Lung (tissue), 12 donors: ENCODE data around the gene PPP1R1C. TPM values are rescaled to one million over a fixed set of nuclear protein-coding genes. Genes with fewer than 3 reads are reported as not detected.

Experiments
- ATAC-seq: fragments of 200-7000 bp; cut with Tn5 transposase; one replicate; pipeline ENCODE4 v1.9.1; 2020; ENCODE audit warnings: moderate number of reproducible peaks; ENCODE audit not compliant: insufficient read depth, low FRiP score
- DNase-seq, 3 donors: peaks; one replicate each; pipeline ENCODE4 v3.0.0-alpha.2; 2013 to 2017
- H3K27ac ChIP-seq, 2 donors: one replicate each; pipeline ENCODE4 v1.5.1; 2013; ENCODE audit warnings: mild to moderate bottlenecking in 2 of 2, moderate library complexity in 2 of 2, control low read depth in 1 of 2, inconsistent platforms in 1 of 2, low read depth in 1 of 2, low read length in 1 of 2
- H3K27me3 ChIP-seq, 3 donors: one replicate each; pipeline ENCODE4 v1.5.1; 2013; ENCODE audit warnings: low read length in 2 of 3; ENCODE audit not compliant: control insufficient read depth in 3 of 3, insufficient read depth in 3 of 3
- H3K36me3 ChIP-seq, 4 donors: one replicate each; pipeline ENCODE4 v1.5.1; 2013; ENCODE audit warnings: low read length in 4 of 4, mild to moderate bottlenecking in 1 of 4, moderate library complexity in 1 of 4; ENCODE audit not compliant: control insufficient read depth in 4 of 4, insufficient read depth in 4 of 4
- H3K4me1 ChIP-seq, 5 donors: one replicate each; pipeline ENCODE4 v1.5.1; 2013; ENCODE audit warnings: low read length in 5 of 5, mild to moderate bottlenecking in 2 of 5, moderate library complexity in 1 of 5; ENCODE audit not compliant: control insufficient read depth in 5 of 5, insufficient read depth in 5 of 5
- H3K4me3 ChIP-seq: one replicate; pipeline ENCODE4 v1.5.1; 2013; ENCODE audit warnings: mild to moderate bottlenecking, control low read depth, moderate library complexity
- H3K9ac ChIP-seq, 2 donors: one replicate each; pipeline ENCODE4 v1.5.1; 2013; ENCODE audit warnings: low read length in 2 of 2, control low read depth in 1 of 2; ENCODE audit not compliant: insufficient read depth in 1 of 2
- H3K9me3 ChIP-seq, 4 donors: one replicate each; pipeline ENCODE4 v1.5.1; 2013; ENCODE audit warnings: low read length in 3 of 4, mild to moderate bottlenecking in 1 of 4, moderate library complexity in 1 of 4; ENCODE audit not compliant: control insufficient read depth in 4 of 4, insufficient read depth in 3 of 4
- CTCF ChIP-seq: IDR thresholded peaks from 2 replicates; pipeline ENCODE4 v1.5.1; 2012; ENCODE audit warnings: mild to moderate bottlenecking; ENCODE audit errors: control extremely low read depth, extremely low read depth
- WGBS, 2 donors: extraction: QIAGEN DNeasy Blood & Tissue Kit; methylation state at CpG; one replicate each; pipeline ENCODE4 v1.1.7; 2013; 5-methylcytosine and 5-hydroxymethylcytosine counted together
- polyA plus RNA-seq, 2 donors: library from polyadenylated mRNA; stranded (reverse); fragments of 200-250 nt; gene quantifications; one replicate each; pipeline ENCODE4 v1.2.1, GENCODE V29; 2013
- total RNA-seq, 2 donors: library from RNA; depleted of rRNA in 1 of 2; stranded (reverse); fragments of >200 nt in 1 of 2; gene quantifications; one replicate each; pipeline ENCODE4 v1.2.1, GENCODE V29; 2014 to 2021
- donor health status: control.
- donor health status: control.
- donor health status: Bipolar disorder and iron deficiency.
- donor health status: healthy.
- donor health status: DM: yes; HTN: yes; CAD: no.

PPP1R1C gene
- total and polyA plus RNA-seq, 4 donors: 1.2 to 6.3 (median 4.5) TPM

GRCh38 chr2:181998041-181998835 lies 12.6 kb downstream of the PPP1R1C start:
- ATAC-seq: no peak
- peaks cover 0 to 35% (median 4%) of the 10 kb centered on the region in 5 donors for H3K4me1 ChIP-seq
- TF ChIP-seq CTCF: no peak
- no peak overlapping the region for H3K9ac ChIP-seq
- H3K27me3 ChIP-seq: no peaks in the 10 kb centered on the region
- H3K36me3 ChIP-seq: no peaks in the 10 kb centered on the region
- H3K4me3 ChIP-seq: no peak overlapping the region
- no peak overlapping the region for H3K27ac ChIP-seq
- 60 to 63% methylated on average over 8 of the region's 8 CpGs for WGBS, 2 donors
- no peaks in the 10 kb centered on the region for H3K9me3 ChIP-seq
- DNase-seq: peak in 1 of 3 donors; percentile 8

- Histone ChIP-seq H3K4me1 (peaks cover 0 to 35% (median 4%) of the 10 kb centered on the region in 5 donors), H3K36me3 (no peaks in the 10 kb centered on the region), H3K27ac (no peak overlapping the region), H3K27me3 (no peaks in the 10 kb centered on the region), H3K9me3 (no peaks in the 10 kb centered on the region), H3K9ac (no peak overlapping the region), H3K4me3 (no peak overlapping the region)
- 65 to 66% methylated on average over 2 of the region's 2 CpGs for WGBS, 2 donors
- DNase-seq: peak in 2 of 3 donors; percentile 58 to 76
- no peak for ATAC-seq
- no peak for TF ChIP-seq CTCF
These were observed 13.4 kb downstream of the PPP1R1C start for GRCh38 chr2:181998891-181999654.

GRCh38 chr2:181999911-182000310 lies 14.3 kb downstream of the PPP1R1C start:
- Histone ChIP-seq H3K36me3 (no peaks in the 10 kb centered on the region), H3K27ac (no peak overlapping the region), H3K9me3 (no peaks in the 10 kb centered on the region), H3K4me3 (no peak overlapping the region), H3K4me1 (peaks cover 0 to 30% (median 7%) of the 10 kb centered on the region in 5 donors), H3K9ac (no peak overlapping the region), H3K27me3 (no peaks in the 10 kb centered on the region)
- TF ChIP-seq CTCF: no peak
- ATAC-seq (no peak), DNase-seq (no peak)
- WGBS, 2 donors: 95 to 96% methylated on average over 3 of the region's 3 CpGs
